Common myeloid progenitor, CD34-positive (primary cell): Measurements from ENCODE around the gene NPAS2.

ENCODE experiments used
- CTCF ChIA-PET: fragments of 350-600 bp; sonication (Branson Sonifier 250); formaldehyde crosslinking; loops from one replicate; lab custom pipeline; 2021; ENCODE audit warnings: antibody characterized with exemption; lab: Charles Lee
- POLR2A ChIA-PET: fragments of 350-600 bp; sonication (Branson Sonifier 250); formaldehyde crosslinking; loops from one replicate; lab custom pipeline; 2021; ENCODE audit warnings: antibody characterized with exemption; lab: Charles Lee
- DNase-seq, 3 donors: peaks; one replicate each; pipeline versions ENCODE4 v3.0.0 to v3.0.0-alpha.2; 2013
- H3K27ac ChIP-seq, 2 experiments: 1 replicate in 1 of 2; 2 replicates in 1 of 2; pipeline ENCODE4 v1.7.0; 2013; ENCODE audit warnings: inconsistent platforms in 2 of 2, low read length in 2 of 2, mild to moderate bottlenecking in 2 of 2, low read depth in 1 of 2, moderate library complexity in 1 of 2; ENCODE audit not compliant: severe bottlenecking in 2 of 2, insufficient read depth in 1 of 2, poor library complexity in 1 of 2
- H3K27me3 ChIP-seq, 5 experiments: replicated peaks in 2 of 5; 1 replicate in 3 of 5; 2 replicates in 2 of 5; pipeline versions ENCODE4 v1.6.1 to v1.7.0; 2013; ENCODE audit warnings: low read length in 4 of 5, mild to moderate bottlenecking in 2 of 5, moderate library complexity in 2 of 5, inconsistent platforms in 1 of 5; ENCODE audit not compliant: insufficient read depth in 5 of 5, control insufficient read depth in 4 of 5
- H3K36me3 ChIP-seq, 4 experiments: 1 replicate in 2 of 4; 2 replicates in 2 of 4; pipeline versions ENCODE4 v1.6.1 to v1.7.0; 2013; ENCODE audit warnings: low read length in 3 of 4, control low read depth in 1 of 4, mild to moderate bottlenecking in 1 of 4; ENCODE audit not compliant: control insufficient read depth in 4 of 4, insufficient read depth in 4 of 4
- H3K4me1 ChIP-seq, 4 experiments: 1 replicate in 3 of 4; 2 replicates in 1 of 4; pipeline versions ENCODE4 v1.6.1 to v1.7.1; 2013; ENCODE audit warnings: low read length in 3 of 4, mild to moderate bottlenecking in 3 of 4, control low read depth in 1 of 4, inconsistent platforms in 1 of 4, moderate library complexity in 1 of 4; ENCODE audit not compliant: control insufficient read depth in 4 of 4, insufficient read depth in 4 of 4; ENCODE audit errors: control extremely low read depth in 1 of 4
- H3K4me3 ChIP-seq, 7 experiments: 1 replicate in 4 of 7; 2 replicates in 3 of 7; pipeline versions ENCODE4 v1.5.1 to v1.7.0; 2013; ENCODE audit warnings: mild to moderate bottlenecking in 7 of 7, low read length in 6 of 7, moderate library complexity in 6 of 7, inconsistent platforms in 2 of 7, low read depth in 2 of 7, control low read depth in 1 of 7; ENCODE audit not compliant: insufficient read depth in 4 of 7, control insufficient read depth in 1 of 7; ENCODE audit errors: extremely low read depth in 1 of 7
- H3K9me3 ChIP-seq, 5 experiments: 1 replicate in 4 of 5; 2 replicates in 1 of 5; pipeline versions ENCODE4 v1.6.1 to v1.7.1; 2013; ENCODE audit warnings: low read length in 4 of 5, mild to moderate bottlenecking in 2 of 5, inconsistent platforms in 1 of 5, low read depth in 1 of 5, moderate library complexity in 1 of 5; ENCODE audit not compliant: control insufficient read depth in 4 of 5, insufficient read depth in 2 of 5; ENCODE audit errors: control extremely low read depth in 1 of 5
- WGBS: methylation state at CpG from one replicate; pipeline ENCODE4 v1.1.5; 2013; ENCODE audit not compliant: insufficient coverage; 5-methylcytosine and 5-hydroxymethylcytosine counted together

NPAS2 gene

DNA sequence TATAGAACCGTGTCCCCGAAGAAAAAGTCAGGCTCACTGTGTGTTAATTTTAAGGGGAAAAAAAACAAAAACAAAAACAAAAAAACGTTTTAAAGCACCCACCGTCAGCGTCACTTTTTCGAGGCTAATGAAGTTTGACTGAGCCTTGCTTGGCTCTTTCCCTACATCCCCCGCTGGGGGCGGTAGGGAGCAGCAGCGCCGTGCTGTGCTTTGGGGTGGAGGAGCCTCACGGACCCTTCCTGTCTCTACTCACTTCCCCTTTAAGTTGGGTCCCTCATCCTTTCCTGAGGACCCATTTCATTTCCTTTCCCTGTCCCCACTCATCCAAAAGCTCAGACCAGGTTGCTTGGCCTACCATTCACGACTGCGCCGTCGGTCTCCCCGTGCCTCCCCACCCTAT is 99.4 kb downstream of the NPAS2 start:
- ChIA-PET POLR2A (no interaction called here), CTCF (interaction anchor here (1.0 to 1.4 kb wide), 2 partner anchors 10 to 66 kb away, joined by 3 read pairs; no protein-coding TSS in a partner anchor)
- Histone ChIP-seq H3K27ac (no peak overlapping the region), H3K4me3 (no peak overlapping the region), H3K36me3 (no peaks in the 10 kb centered on the region), H3K27me3 (peaks cover 0 to 9% (median under 1%) of the 10 kb centered on the region in 5 experiments), H3K9me3 (peaks cover 0 to 7% (median 0%) of the 10 kb centered on the region in 5 experiments), H3K4me1 (no peaks in the 10 kb centered on the region)
- 25% methylated on average over 9 of the region's 16 CpGs for WGBS
- DNase-seq = peak in 2 of 3 donors; percentile 11 to 23

GRCh38 chr2:100921685-100922161 is 101.8 kb downstream of the NPAS2 start:
- H3K4me3 ChIP-seq = no peak overlapping the region
- ChIA-PET POLR2A (no interaction called here), CTCF (no interaction called here)
- H3K36me3 ChIP-seq = no peaks in the 10 kb centered on the region
- no peak overlapping the region for H3K27ac ChIP-seq
- WGBS = 71% methylated on average over 4 of the region's 6 CpGs
- H3K27me3 ChIP-seq = peaks cover 0 to 6% (median 0%) of the 10 kb centered on the region in 5 experiments
- peak; percentile 2 to 37 (median 10) for DNase-seq
- no peaks in the 10 kb centered on the region for H3K4me1 ChIP-seq
- no peaks in the 10 kb centered on the region for H3K9me3 ChIP-seq

GRCh38 chr2:100923461-100924060 is 103.6 kb downstream of the NPAS2 start:
- Histone ChIP-seq H3K27me3 (peaks cover 0 to 6% (median 0%) of the 10 kb centered on the region in 5 experiments), H3K27ac (no peak overlapping the region), H3K4me1 (no peaks in the 10 kb centered on the region), H3K4me3 (no peak overlapping the region), H3K36me3 (no peaks in the 10 kb centered on the region), H3K9me3 (no peaks in the 10 kb centered on the region)
- DNase-seq = no peak
- ChIA-PET POLR2A (no interaction called here), CTCF (interaction anchor here (1.0 kb wide), 1 partner anchor 12 kb away, joined by 4 read pairs; no protein-coding TSS in a partner anchor)
- 93% methylated on average over 9 of the region's 9 CpGs for WGBS

DNA sequence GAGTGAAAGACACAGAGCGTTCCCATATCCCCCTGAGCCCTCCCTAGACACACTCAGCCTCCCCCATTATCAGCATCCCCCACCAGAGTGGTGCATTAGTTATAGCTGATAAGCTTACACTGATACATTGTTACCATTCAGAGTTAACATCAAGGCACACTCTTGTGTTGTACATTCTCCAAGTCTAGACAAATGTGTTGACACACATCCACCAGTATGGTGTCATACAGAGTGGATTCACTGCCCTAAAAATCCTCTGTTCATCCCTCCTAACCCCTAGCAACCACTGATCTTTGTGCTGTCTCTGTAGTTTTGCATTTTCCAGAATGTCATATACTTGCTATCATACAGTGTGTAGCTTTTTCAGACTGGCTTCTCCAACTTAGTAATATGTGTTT is 104.2 kb downstream of the NPAS2 start:
- POLR2A ChIA-PET = no interaction called here
- no CpG with 5 or more reads among the region's 1 CpG for WGBS
- H3K27ac ChIP-seq = no peak overlapping the region
- peaks cover 0 to 4% (median 0%) of the 10 kb centered on the region in 5 experiments for H3K27me3 ChIP-seq
- H3K4me3 ChIP-seq = no peak overlapping the region
- CTCF ChIA-PET = interaction anchor here (1.0 kb wide), 1 partner anchor 11 kb away, joined by 4 read pairs; no protein-coding TSS in a partner anchor
- no peak for DNase-seq
- H3K36me3 ChIP-seq = no peaks in the 10 kb centered on the region
- no peaks in the 10 kb centered on the region for H3K9me3 ChIP-seq
- H3K4me1 ChIP-seq = no peaks in the 10 kb centered on the region

DNA sequence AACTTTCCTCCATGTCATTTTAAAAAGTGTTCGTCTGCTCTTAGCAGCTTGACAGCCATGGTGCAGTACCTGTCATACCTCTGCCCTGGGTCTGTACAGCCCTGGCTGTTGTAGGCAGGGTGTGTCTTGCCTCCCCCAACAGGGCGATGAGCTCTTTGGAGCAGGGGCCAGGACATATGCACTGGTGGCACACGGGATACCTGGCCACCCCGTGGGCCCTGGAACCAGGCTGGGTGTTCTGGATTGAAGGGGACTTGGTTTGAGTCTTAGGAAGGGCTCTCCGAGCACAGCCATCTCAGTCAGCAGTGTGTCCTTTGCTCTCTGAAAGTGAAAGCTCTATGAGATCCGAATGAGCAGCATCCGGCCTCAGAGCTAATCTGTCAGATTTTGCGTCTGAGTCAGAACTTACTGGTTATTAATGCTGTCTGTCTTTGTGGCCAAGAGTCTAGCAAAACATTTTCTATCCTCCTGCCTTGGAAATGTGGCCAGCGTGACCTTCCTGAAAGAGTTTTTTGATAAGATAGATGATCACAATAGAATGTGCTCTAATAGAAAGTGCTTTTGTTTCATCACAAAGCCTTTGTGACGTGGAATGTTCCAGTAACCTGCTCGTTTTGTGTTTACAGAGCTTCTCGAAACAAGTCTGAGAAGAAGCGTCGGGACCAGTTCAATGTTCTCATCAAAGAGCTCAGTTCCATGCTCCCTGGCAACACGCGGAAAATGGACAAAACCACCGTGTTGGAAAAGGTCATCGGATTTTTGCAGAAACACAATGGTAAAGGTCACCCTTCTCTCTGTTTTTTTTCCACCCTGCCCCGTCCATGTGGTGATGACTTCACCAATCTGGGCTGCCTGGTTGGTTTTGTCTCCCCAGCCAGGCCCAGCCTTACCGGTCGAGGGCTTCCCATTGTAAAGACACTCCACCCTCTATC is 104.8 kb downstream of the NPAS2 start:
- Histone ChIP-seq H3K9me3 (no peaks in the 10 kb centered on the region), H3K27ac (no peak overlapping the region), H3K36me3 (no peaks in the 10 kb centered on the region), H3K4me1 (no peaks in the 10 kb centered on the region), H3K27me3 (peaks cover 0 to 3% (median 0%) of the 10 kb centered on the region in 5 experiments), H3K4me3 (no peak overlapping the region)
- ChIA-PET CTCF (interaction anchor here (1.0 kb wide), 1 partner anchor 11 kb away, joined by 4 read pairs; no protein-coding TSS in a partner anchor), POLR2A (no interaction called here)
- peak in 2 of 3 donors; percentile 17 to 18 for DNase-seq
- 87% methylated on average over 20 of the region's 21 CpGs for WGBS

GRCh38 chr2:100928235-100928634 is 108.3 kb downstream of the NPAS2 start:
- no peak for DNase-seq
- Histone ChIP-seq H3K4me3 (no peak overlapping the region), H3K9me3 (no peaks in the 10 kb centered on the region), H3K27me3 (peaks cover 0 to 4% (median 0%) of the 10 kb centered on the region in 5 experiments), H3K36me3 (no peaks in the 10 kb centered on the region), H3K27ac (no peak overlapping the region), H3K4me1 (no peaks in the 10 kb centered on the region)
- 99% methylated on average over 6 of the region's 6 CpGs for WGBS
- POLR2A ChIA-PET = interaction anchor here (0.6 kb wide), 1 partner anchor 373 kb away, joined by 3 read pairs; no protein-coding TSS in a partner anchor
- CTCF ChIA-PET = interaction anchor here (1.2 kb wide), 1 partner anchor 12 kb away, joined by 3 read pairs; no protein-coding TSS in a partner anchor
